ENCODE results near the gene TSPAN9. TPM values are rescaled to one million over a fixed set of nuclear protein-coding genes. Genes with fewer than 3 reads are reported as not detected.

TSPAN9 gene
- total RNA-seq, 1 donor from 2014 or later = 30.4 TPM

GRCh38 chr12:3186546-3187215, 109.5 kb downstream of the TSPAN9 start:
- TF ChIP-seq, protein P1, sequence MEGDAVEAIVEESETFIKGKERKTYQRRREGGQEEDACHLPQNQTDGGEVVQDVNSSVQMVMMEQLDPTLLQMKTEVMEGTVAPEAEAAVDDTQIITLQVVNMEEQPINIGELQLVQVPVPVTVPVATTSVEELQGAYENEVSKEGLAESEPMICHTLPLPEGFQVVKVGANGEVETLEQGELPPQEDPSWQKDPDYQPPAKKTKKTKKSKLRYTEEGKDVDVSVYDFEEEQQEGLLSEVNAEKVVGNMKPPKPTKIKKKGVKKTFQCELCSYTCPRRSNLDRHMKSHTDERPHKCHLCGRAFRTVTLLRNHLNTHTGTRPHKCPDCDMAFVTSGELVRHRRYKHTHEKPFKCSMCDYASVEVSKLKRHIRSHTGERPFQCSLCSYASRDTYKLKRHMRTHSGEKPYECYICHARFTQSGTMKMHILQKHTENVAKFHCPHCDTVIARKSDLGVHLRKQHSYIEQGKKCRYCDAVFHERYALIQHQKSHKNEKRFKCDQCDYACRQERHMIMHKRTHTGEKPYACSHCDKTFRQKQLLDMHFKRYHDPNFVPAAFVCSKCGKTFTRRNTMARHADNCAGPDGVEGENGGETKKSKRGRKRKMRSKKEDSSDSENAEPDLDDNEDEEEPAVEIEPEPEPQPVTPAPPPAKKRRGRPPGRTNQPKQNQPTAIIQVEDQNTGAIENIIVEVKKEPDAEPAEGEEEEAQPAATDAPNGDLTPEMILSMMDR (IDR thresholded peaks at IDR 0.05; ENCODE audit: unreplicated experiment) = no peak
- Mint-ChIP-seq H3K9me3 (ENCODE audit: low read depth) (no peaks in the 10 kb centered on the region), H3K36me3 (ENCODE audit: insufficient read depth) (no peaks in the 10 kb centered on the region), H3K27me3 (peaks cover 10% of the 10 kb centered on the region), H3K4me1 (ENCODE audit: low read depth) (peaks cover 10% of the 10 kb centered on the region), H3K27ac (no peak overlapping the region), H3K4me3 (ENCODE audit: low read depth) (no peak overlapping the region)
- DNase-seq (ENCODE audit: low spot score, unreplicated experiment) = no peak

- H3K27ac Mint-ChIP-seq = no peak overlapping the region
- no peaks in the 10 kb centered on the region for H3K9me3 Mint-ChIP-seq (ENCODE audit: low read depth)
- TF ChIP-seq, protein P1 (IDR thresholded peaks at IDR 0.05; ENCODE audit: unreplicated experiment) = no peak
- peaks cover 18% of the 10 kb centered on the region for H3K27me3 Mint-ChIP-seq
- peaks cover 10% of the 10 kb centered on the region for H3K4me1 Mint-ChIP-seq (ENCODE audit: low read depth)
- H3K36me3 Mint-ChIP-seq (ENCODE audit: insufficient read depth) = no peaks in the 10 kb centered on the region
- DNase-seq (ENCODE audit: low spot score, unreplicated experiment) = no peak
- no peak overlapping the region for H3K4me3 Mint-ChIP-seq (ENCODE audit: low read depth)
Observed at GRCh38 chr12:3187846-3188770, 110.9 kb downstream of the TSPAN9 start.

- peaks cover 23% of the 10 kb centered on the region for H3K27me3 Mint-ChIP-seq
- no peak overlapping the region for H3K27ac Mint-ChIP-seq
- TF ChIP-seq, protein P1 (IDR thresholded peaks at IDR 0.05; ENCODE audit: unreplicated experiment) = no peak
- H3K9me3 Mint-ChIP-seq (ENCODE audit: low read depth) = no peaks in the 10 kb centered on the region
- H3K4me3 Mint-ChIP-seq (ENCODE audit: low read depth) = no peak overlapping the region
- H3K4me1 Mint-ChIP-seq (ENCODE audit: low read depth) = peaks cover 10% of the 10 kb centered on the region
- no peak for DNase-seq (ENCODE audit: low spot score, unreplicated experiment)
- H3K36me3 Mint-ChIP-seq (ENCODE audit: insufficient read depth) = no peaks in the 10 kb centered on the region
Observed at GRCh38 chr12:3189282-3189681, 112.1 kb downstream of the TSPAN9 start.

DNA sequence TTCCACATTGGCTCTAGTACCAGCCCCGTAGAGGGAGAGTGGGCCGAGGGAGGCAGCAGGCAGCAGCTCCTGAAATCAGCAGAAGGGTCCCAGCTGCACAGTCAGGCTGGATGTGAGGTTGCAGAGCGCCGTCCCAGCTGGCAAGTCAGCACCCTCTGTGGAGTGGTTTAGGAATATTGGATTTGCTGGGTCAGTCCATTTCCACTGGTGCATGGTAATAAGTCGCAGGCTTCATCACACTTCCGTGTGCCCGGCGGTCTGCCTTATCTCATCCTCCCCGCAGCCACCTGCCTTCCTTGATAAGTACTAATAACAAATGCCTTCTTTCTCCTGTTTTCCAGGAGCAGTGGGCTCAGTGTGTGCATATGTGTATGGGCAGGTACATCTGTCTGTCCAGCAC, 112.9 kb downstream of the TSPAN9 start:
- no peak overlapping the region for H3K4me3 Mint-ChIP-seq (ENCODE audit: low read depth)

GRCh38 chr12:3191450-3191849, 114.3 kb downstream of the TSPAN9 start:
- no peak overlapping the region for H3K4me3 Mint-ChIP-seq (ENCODE audit: low read depth)
- TF ChIP-seq, protein P1 (IDR thresholded peaks at IDR 0.05; ENCODE audit: unreplicated experiment) = no peak
- H3K27ac Mint-ChIP-seq = no peak overlapping the region
- peaks cover 39% of the 10 kb centered on the region for H3K27me3 Mint-ChIP-seq
- H3K9me3 Mint-ChIP-seq (ENCODE audit: low read depth) = no peaks in the 10 kb centered on the region
- H3K4me1 Mint-ChIP-seq (ENCODE audit: low read depth) = peaks cover 8% of the 10 kb centered on the region
- no peak for DNase-seq (ENCODE audit: low spot score, unreplicated experiment)
- H3K36me3 Mint-ChIP-seq (ENCODE audit: insufficient read depth) = no peaks in the 10 kb centered on the region

More for the DNA sequence above, 112.9 kb downstream of the TSPAN9 start:
- Mint-ChIP-seq H3K27me3 (peaks cover 28% of the 10 kb centered on the region), H3K27ac (no peak overlapping the region), H3K9me3 (ENCODE audit: low read depth) (no peaks in the 10 kb centered on the region), H3K4me1 (ENCODE audit: low read depth) (peaks cover 8% of the 10 kb centered on the region), H3K36me3 (ENCODE audit: insufficient read depth) (no peaks in the 10 kb centered on the region)
- TF ChIP-seq, protein P1 (IDR thresholded peaks at IDR 0.05; ENCODE audit: unreplicated experiment) = no peak
- no peak for DNase-seq (ENCODE audit: low spot score, unreplicated experiment)
